A172 (cell line): ENCODE data around the gene TMED1. TPM values are rescaled to one million over a fixed set of nuclear protein-coding genes. Genes with fewer than 3 reads are reported as not detected.
A peak's percentile ranks its signal among the peaks of the same experiment; 100 is the strongest.
"Not testable (repeated sequence)": the region's sequence is repeated elsewhere in the genome, so short reads cannot be mapped to it uniquely, and the experiment has no call there.

Experiments
- DNase-seq: peaks from one replicate; pipeline ENCODE4 v3.0.0-alpha.2; 2015; ENCODE audit warnings: low spot score
- total RNA-seq: library from RNA; depleted of rRNA; stranded (reverse); fragments of >200 nt; shearing (Covaris generic); gene quantifications from 2 replicates; pipeline ENCODE4 v1.2.3, GENCODE V29; 2014

TMED1 gene
- total RNA-seq, 1 experiment from 2014 or later, result 53.2 TPM

DNA sequence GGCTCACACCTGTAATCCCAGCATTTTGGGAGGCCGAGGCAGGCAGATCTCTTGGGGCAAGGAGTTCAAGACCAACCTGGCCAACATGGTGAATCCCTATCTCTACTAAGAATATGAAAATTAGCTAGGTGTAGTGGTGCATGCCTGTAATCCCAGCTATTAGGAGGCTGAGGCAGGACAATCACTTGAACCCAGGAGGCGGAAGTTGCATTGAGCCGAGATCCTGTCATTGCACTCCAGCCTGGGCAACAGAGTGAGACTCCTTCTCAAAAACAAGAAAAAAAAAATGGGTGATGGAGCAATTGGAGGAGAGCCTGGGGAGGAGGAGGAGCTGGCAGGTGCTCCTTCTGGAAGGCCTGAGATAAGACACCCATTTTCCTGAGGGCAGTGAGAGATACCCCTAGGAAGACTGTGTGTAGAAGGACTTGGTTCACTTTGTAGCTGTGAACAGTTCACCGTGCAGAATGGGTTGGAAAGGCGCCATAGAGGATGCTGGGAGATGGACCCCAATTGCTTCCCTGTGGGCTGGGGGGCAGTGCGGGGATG, 26.6 kb upstream of the TMED1 start:
- DNase-seq, result no peak

DNA sequence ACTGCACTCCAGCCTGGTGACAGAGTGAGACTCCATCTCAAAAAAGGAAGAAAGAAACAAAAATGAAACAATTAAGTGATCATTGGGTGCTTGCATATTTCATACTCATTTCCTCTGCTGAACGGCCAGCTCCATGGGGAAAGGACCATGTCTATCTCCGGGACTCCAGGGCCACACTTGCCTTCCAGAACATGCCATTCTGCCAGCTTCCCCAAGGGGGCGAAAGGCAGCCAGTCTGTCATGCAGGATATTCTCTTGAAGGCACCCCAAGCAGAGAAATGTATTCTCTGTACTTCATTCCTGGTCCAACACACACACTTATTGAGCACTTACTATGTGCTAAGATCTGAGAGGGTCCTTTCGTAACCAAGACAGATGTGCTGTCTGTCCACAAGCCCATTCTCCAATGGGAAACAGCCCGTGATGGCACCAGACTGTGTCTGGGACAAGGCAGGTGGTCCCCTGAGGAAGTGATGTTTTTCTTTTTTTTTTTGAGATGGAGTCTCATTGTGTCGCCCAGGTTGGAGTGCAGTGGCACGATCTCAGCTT, 25.2 kb upstream of the TMED1 start:
- DNase-seq, result no peak

DNA sequence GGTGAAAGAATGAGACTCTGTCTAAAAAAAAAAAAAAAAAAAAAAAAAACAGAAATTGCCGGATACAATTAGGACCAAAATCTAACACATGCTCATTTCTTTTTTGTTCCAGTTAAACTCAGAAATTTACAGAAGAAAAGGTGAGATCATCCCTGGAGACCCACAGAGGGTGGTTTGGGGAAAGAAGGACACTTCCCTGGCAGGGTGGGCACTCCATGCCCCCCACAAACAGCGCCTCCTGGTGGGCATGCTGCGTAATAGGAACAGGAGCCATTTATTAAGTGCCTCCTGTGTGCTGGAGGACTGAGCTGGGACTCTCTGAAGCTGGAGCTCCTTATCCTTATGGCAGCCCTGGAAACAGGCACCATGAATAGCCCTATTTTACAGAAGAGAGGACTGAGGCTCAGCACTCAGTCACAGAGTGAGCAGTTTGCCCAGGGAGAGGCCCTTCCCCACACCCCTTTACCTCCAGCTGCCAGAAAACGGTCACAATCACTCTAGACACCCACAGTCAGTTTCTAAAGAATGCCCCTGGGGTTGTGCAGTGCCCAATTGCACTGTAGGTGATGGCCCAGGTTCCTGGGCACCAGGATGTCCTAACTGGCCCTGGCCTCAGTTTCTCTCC, 22.3 kb upstream of the TMED1 start:
- no peak for DNase-seq

DNA sequence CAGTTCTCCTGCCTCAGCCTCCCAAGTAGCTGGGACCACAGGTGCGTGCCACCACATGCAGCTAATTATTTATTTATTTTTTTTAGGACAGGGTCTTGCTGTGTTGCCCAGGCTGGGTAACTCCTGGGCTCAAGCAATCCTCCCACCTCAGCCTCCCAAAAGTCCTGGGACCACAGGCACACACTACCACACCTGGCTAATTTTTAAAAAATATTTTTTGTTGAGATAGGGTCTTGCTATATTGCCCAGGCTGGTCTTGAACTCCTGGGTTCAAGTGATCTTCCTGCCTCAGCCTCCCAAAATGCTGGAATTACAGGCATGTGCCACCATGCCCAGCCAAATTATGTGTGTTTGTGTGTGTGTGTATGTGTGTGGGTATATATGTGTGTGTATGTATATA, 20.9 kb upstream of the TMED1 start:
- DNase-seq, result not testable (repeated sequence)

DNA sequence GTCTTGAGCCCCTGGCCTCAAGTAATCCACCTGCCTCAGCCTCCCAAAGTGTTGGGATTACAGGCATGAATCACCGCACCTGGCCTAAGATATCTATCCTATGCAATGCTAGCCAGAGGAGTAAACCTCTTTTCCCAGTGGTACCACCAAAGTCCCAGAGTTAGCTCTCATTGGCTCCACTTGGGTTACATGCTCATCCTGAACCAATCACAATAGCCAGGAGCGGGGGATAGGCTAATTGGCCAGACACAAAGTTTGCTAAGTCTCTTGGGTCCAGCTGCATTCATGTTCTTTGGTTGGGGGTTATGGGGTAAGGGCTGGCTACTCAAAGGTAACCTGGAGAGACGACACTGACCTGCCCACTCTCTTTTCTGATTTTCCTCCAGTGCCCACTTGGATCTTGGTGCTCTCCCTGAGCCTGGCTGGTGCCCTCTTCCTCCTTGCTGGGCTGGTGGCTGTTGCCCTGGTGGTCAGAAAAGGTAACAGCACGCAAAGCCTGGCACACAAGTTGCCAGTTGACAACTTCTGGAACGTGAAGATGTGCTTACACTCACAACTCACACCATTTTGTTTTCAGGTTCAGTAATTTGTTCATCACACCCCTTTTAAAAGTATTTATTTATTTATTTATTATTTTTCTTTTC, 20.0 kb upstream of the TMED1 start:
- DNase-seq, result peak; percentile 37

DNA sequence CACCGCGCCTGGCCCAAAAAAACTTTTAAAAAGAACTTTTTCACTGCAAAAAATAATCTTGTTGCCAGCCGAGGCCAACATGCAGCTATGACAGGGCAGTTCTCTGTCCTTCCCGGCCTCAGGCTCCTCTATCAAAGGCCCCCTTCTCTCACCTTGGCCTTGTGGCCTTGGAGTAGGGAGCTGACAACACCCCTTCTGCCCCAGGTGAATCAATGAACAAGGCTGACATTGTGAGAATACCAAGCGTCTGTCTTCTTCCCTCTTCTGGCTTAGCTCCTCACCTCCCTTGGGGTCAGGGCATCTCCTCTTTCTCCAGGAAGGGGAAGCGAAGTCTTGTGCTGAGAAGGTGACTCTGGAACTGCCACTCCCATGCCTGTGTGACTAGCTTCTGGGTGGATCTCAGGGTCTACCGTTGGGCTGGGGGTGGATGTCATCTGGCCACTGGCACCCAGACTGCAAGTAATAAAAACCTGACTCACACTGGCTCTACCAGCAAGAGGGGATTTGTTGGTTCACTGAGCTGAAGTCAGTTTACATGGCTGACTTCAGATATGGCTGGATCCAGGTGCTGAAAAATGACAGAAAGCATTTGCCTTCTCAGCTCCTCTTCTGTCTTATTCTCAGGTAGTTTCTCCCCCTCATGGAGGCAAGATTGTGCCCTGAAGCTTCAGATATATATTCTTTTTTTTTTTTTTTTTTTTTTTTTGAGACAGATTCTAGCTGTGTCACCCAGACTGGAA, 18.5 kb upstream of the TMED1 start:
- no peak for DNase-seq

DNA sequence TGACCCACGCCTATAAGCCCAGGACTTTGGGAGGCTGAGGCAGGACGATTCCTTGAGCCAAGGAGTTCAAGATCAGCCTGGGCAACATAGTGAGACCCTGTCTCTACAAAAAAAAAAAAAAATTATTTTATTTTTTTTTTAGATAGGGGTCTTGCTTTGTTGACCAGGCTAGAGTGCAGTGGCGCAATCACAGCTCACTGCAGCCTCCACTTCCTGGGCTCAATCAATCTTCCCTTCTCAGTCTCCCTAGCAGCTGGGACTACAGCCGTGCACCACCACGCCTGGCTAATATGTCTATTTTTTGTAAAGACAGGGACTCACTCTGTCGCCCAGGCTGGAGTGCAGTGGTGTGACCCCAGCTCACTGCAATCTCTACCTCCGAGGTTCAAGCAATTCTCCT, 16.9 kb upstream of the TMED1 start:
- no peak for DNase-seq

DNA sequence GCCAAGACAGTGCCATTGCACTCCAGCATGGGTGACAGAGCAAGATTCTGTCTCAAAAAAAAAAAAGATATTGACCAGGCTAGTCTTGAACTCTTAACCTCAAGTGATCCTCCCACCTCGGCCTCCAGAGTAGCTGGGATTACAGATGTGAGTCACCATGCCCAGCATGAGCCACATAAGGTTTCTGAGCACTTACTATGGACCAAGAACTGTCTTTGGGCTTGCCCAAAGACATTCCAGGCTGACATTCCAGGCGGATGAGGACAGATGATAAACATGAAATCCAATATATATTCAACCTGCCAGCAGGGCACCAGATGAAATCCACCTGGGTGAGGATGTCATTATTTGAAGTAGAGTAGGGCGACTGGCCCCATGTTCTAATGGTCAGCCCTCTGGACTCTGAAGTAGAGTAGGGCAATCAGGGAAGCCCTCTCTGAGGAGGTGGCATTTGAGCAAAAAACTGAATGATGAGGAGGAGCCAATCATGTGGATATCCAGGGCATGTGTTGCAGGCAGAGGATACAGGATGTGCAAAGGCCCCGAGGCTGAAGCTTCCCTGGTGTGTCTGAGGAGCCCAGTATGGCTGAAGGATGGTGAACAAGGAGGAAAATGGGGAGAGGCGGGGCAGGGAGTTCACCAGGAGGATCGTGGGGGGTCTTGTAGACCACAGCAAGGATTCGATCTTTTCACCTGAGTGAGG, 16.2 kb upstream of the TMED1 start:
- peak; percentile 91 for DNase-seq

DNA sequence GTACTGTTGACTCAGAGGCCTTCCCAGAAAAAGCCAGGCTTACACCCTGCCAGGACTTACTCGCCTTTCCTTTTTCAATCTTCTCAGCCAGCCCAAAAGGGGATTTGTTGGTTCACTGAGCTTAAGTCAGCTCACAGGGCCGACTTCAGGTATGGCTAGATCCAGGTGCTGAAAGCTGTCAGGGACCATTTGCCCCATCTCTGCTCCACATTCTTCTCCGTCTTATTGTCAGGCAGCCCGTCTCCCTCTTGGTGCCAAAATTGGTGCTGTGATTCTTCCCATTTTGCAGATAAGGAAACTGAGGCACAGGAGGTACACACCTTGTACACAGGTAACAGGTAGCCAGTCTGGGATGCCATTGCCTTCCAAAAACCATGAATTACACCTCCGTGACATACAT, 14.6 kb upstream of the TMED1 start:
- no peak for DNase-seq

DNA sequence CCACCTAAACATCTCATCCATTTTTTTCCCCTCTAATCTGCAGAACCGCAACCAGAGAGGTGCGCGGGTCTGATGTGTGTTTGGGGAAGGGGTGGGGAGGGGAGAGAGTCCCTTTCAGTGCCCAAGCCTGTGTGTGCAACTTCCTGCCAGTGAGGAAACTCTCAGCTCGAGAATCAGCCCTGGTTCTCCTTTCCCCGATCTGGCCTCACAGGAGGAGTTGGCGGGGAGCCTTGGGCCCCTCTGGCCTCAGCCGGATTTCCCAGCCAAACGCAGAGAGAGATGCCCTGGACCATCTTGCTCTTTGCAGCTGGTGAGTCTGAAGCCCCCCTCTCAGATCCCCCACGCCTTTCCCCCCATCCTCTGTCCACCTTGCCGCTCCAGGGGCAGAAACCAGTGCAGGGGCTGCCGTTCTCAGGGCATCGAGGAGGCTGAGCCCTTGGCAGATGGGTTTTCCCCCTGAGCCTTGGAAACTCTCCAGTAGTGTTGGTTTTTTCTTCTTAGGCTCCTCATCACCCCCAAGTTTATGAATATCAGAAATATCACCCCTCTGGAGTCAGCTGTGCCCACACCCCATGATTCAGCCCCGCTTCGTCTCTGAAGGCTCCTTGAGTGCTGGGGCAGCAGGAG, 12.3 kb upstream of the TMED1 start, which contains the start of gene C19orf38:
C19orf38 (plus strand) TSS at position 186 of the 627 bp plus-strand sequence; CDS start at position 280, 94 bp downstream.
- no peak for DNase-seq

DNA sequence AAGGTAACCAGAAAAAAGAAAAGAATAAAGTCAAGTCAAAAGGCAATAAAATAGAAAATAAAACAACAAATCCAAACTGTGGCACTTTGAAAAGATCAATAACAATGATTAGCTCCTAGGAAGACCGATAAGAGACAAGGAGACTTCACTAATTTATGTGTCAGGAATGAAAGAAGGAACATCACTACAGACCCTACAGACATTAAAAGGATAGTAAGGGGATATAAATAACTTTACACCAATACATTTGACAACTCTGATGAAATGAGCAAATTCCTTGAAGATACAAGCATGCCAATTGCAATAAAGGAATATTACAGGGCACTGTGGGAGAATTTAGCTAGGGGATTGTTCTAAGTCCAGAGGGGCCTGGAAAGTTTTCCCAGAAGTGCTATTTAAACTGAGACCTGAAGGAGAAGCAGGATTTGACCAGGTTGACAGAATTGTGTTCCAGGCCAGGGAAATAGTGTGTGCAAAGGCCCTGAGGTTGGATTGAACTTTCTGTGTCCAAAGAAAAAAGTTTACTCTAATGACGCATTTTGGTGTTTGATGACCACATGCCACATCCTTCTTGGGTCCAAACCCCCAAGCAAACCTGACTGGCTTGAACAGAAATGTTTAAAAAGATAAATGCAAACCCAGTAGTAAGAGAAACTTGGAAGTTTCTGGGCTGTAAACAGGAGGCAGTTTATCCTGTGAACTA, 10.6 kb upstream of the TMED1 start:
- DNase-seq, result no peak

DNA sequence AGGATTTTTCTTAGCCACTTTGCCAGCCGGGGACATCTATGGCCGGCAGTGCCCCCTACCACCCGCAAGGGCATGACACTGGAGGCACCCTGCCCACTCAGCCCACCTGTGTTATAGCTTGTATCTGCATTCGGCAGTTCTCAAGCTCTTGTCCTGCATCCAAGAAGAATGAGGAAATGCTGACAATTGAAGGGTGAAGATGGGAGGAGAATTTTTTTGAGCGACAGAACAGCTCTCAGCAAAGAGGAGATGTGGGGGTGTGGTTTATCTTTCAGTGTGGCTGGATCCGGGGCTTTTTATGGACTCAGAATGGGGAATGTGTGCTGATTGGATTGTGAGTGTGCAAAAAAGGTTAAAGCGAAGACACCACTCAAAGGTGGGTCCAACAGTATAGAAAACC, 6.8 kb upstream of the TMED1 start:
- DNase-seq, result no peak

DNA sequence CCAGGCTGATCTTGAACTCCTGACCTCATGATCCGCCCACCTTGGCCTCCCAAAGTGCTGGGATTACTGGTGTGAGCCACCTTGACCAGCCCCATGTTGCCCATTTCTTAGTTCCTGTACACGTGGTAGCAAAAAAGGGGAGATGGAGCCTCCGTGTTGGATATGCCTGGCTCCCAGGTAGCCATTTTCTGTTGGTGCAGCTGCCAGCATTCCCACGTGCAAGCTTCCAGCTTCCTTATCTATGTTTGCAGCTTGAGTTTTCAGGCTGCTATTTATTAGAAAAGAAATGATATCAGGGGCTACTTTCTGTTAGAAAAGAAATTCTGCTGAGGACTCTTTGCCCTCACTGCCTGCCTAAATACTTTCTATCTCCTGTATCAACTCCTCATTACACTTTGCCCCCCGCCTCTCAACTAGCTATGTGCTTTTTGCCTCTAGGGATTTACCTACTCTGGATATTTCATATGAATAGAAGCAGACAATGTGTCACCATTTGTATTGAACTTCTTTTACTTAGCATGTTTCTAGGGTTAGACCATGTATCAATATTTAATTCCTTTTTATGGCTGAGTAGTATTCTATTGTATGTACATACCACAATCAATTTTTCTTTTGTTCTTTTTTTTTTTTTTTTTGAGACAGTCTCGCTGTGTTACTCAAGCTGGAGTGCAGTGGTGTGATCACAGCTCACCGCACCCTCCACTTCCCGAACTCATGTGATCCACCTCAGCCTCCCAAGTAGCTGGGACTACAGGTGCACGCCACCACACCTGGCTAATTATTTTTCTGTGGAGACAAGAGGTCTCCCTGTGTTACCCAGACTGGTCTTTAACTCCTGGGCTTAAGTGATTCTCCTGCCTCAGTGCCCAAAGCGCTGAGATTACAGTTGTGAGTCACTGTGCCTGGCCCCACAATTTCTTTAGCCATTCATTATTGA, 3.4 kb upstream of the TMED1 start:
- no peak for DNase-seq

DNA sequence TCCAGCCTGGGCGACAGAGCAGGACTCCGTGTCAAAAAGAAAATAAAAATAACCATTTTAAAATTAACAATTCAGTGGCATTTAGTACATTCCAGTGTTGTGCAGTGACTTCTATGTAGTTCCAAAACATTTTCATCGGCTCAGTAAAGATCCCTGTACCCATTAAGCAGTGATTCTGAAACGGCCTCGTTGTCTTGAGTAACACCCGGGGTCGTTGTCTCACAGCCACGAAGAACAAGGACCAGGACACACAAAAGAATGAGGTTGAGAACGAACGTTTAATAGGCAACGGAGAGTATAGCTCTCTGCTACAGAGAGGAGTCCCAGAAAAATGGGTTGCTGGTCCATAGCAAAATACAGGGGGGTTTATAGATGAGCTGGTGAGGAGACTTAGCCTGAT, 2.4 kb upstream of the TMED1 start:
- no peak for DNase-seq

DNA sequence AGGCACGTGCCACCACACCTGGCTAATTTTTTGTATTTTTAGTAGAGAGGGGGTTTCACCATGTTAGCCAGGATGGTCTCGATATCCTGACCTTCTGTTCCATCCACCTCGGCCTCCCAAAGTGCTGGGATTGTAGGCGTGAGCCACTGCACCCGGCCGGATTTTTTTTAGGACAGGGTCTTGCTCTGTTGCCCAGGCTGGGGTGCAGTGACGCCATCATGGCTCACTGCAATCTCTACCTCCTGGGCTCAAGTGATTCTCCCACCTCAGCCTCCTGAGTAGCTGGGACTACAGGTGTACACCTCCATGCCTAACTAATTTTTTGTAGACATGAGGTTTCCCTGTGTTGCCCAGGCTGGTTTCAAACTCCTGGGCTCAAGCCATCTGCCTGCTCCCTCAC, 1.6 kb upstream of the TMED1 start:
- not testable (repeated sequence) for DNase-seq

DNA sequence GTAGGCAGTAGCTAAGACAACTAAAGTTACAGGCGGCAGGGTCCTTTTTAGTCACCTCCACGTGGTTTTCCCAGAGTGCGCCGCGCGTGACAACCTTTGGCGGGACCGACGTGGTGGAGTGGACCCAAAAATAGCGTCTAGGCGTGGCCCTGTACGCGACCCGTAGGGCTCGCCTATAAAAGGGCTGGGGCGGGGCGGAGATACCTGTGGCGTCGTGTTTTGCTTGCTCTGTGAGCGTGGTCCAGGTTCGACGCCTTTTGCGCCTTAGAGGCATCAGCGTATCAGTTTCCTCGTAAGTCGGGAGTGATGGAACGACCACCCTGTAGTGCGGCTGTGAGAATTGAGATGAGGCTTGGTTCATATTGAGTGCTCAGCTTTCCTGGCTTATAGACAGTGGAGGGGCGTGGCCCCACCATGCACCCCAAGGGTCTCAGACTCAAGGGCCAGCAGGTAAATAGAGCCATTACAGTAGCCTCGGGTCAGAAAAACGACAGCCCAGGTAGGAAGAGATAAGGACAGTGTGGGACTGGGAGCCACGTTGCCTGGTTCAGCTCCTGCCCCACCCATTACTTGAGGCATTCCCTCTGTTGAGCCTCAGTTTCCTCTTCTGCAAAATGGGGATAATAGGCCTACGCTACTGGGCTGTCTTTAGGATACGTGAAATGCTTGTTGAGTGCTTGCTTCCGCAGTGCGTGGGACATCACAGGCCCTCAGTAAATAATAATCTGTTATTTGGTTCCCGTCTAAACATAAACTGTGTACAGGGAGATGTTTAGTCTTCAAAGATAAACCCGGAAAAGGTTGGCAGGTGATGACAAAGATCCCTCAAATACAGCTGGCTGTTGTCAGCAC, 693 bp upstream of the TMED1 start:
- DNase-seq, result no peak

DNA sequence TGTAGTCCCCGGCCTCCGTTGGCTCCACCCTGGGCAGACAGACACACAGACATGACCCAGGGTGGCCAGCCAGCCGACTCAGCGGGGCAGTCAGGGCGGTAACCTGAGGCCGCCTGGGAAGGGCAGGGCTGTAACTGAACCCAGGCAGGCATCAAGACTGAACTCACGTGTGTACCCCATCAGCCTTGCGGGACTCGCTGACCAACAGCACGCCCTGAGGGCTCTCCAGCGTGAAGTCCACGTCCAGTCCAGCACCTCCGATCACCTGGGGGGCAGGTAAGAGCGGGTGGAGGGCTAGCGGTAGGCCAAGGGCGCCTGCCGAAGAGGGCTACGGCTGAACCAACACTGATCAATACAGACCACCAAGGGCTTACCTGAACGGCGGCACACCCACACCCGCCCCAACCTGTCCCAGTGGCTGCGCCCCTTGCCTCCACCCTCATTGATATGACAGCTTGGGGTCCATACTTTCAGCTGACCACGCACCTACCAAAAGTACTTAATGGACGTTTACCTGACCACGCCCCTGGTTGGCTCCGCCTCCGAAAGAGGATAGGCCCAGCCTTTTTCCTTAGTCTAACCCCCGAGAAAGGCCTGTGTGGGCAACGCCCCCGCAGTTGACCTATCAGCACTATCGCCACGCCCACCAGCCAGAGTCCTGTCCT, 791 bp downstream of the TMED1 start:
- DNase-seq, result no peak

DNA sequence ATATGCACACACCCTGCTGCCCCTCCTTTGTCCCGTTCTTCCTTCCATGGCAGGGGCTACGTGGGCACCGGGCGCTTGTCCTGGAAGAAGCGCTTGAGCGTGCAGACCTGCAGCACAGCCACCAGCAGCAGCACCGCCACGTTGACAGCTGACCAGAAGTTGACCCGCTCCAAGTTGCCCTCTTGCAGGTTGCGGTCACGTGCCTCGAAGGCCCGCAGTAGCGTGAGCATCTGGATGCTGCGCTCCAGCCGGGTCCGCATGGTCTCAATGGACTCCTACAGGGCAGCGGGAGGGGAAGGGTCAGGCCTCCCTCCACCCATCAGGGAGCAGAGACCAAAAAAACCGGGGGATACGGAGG, 3.1 kb downstream of the TMED1 start:
- no peak for DNase-seq
